Gastrocnemius medialis (tissue), 4 donors: ENCODE measurements around the gene NRG3.

Experiments used
- CTCF ChIP-seq, 5 experiments: fragments of 450-650 bp in 3 of 5; fragments of 200-600 bp in 2 of 5; sonication (generic) in 2 of 5; IDR thresholded peaks in 4 of 5; conservative IDR thresholded peaks in 1 of 5; 1 replicate in 4 of 5; 2 replicates in 1 of 5; pipeline ENCODE4 v1.5.1; 2016 to 2019; ENCODE audit warnings: antibody characterized with exemption in 5 of 5, mild to moderate bottlenecking in 3 of 5, moderate library complexity in 3 of 5
- POLR2A ChIP-seq, 2 donors: fragments of 450-650 bp; IDR thresholded peaks; one replicate each; pipeline ENCODE4 v1.6.1; 2017; ENCODE audit warnings: antibody characterized with exemption in 2 of 2, mild to moderate bottlenecking in 2 of 2, moderate library complexity in 2 of 2

DNA sequence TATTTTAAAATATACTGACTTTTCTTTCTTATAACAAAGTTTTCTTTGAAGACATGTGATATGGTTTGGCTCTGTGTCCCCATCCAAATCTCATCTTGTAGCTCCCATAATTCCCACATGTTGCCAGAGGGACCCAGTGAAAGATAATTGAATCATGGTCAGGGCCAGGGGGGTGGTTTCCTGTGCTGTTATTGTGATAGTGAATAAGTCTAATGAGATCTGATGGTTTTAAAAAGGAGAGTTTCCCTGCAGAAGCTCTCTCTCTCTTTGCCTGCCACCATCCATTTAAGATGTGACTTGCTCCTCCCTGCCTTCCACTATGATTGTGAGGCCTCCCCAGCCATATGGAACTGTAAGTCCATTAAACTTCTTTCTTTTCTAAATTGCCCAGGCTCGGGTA is 768.1 kb downstream of the NRG3 start:
- TF ChIP-seq CTCF (IDR thresholded peaks at IDR 0.05 in 4 of 5, conservative IDR thresholded peaks at IDR 0.05 in 1 of 5) = no peak
- no peak for TF ChIP-seq POLR2A (IDR thresholded peaks at IDR 0.05)
